ENCODE data around the gene COX8C.
A peak's percentile ranks its signal among the peaks of the same experiment; 100 is the strongest.

The COX8C gene, protein sequence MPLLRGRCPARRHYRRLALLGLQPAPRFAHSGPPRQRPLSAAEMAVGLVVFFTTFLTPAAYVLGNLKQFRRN

DNA sequence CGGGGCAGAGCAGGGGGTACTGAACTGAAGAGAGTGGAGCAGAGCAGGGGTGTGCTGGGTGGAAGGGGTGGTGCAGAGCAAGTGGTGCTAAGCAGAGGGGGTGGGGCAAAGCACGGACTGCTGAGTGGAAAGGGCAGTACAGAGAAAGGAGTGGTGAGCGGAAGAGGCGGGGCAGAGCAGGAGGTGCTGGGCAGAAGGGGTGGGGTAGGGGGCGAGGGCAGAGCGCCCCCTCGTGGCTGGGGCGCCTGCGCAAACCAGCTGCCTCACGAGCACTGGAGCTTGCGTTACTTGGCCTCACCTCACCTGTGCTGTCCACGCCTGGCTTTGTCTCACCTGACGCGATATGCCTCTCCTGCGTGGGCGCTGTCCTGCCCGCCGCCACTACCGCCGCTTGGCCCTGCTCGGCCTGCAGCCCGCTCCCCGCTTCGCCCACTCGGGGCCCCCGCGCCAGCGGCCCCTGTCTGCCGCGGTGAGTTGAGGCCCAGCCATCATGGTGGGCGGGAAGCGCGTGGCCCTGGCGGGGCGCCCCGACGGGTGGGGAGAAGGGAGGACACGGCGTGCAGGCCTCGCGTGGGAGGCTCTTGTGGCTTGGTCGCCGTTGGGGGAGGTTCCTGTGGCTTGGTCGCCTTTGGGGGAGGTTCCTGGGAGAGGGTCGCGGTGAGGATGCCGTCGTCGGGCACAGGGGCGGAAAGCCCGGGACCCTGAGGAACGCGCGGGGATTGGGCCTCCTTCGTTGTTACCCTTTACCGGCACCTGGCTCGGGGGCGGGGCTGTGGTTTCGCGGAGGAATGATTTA lies at the start of gene COX8C:
Gene COX8C, plus strand, starts transcription at position 257 of the 796 bp plus-strand sequence. Its CDS starts 87 bp downstream, at position 344.
- peak; percentile 35 for DNase-seq

DNA sequence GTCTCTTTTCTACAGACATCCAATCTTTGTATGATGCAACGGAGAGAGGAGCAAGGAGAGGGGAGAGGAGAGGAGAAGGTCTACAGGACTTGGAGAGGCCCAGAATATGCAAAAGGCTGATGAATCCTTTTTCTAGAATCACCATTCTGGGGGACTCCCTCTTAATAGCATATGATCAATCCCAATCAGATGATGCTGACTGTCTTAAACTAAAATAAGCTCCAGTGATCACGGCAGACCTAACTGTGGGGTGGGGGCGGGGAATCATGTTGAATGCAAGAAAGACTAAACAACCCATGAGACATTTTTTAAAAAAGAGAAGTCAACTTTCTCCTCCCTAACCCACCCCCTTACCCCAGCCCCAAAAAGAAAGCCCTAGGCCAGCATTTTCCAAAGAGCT lies 47.6 kb upstream of the COX8C start:
- DNase-seq, result no peak

GRCh38 chr14:93299866-93300265 lies 47.1 kb upstream of the COX8C start:
- no peak for DNase-seq

DNA sequence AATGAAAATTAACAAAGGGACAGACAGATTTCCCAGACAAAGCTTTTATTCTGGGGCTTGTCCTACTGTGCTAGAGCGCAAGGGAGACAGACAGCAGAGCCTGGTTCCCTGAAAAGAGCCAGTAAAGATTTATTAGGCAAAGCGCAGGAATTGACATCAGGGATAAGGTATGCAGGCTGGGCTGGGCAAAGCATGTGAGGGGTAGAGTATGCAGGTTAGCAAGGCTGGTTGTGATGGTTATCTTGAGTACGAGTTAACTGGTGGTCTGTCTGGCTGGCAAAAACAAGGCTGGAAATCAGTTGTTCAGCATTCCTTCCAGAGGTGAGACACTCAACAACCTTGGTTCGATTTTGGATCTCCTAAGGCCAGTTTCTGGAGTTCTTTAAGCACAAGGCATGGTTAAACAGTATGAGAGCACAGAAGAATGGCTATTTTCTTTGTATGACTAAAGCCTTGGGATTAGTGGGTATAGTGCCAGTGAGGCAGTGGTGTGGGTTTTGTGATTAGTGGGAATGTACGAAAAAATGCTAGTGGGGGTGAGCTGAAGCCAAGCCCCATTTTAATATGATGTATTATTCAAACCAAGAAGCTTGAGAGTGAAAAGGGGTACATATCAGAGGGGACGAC lies 45.0 kb upstream of the COX8C start:
- no peak for DNase-seq

DNA sequence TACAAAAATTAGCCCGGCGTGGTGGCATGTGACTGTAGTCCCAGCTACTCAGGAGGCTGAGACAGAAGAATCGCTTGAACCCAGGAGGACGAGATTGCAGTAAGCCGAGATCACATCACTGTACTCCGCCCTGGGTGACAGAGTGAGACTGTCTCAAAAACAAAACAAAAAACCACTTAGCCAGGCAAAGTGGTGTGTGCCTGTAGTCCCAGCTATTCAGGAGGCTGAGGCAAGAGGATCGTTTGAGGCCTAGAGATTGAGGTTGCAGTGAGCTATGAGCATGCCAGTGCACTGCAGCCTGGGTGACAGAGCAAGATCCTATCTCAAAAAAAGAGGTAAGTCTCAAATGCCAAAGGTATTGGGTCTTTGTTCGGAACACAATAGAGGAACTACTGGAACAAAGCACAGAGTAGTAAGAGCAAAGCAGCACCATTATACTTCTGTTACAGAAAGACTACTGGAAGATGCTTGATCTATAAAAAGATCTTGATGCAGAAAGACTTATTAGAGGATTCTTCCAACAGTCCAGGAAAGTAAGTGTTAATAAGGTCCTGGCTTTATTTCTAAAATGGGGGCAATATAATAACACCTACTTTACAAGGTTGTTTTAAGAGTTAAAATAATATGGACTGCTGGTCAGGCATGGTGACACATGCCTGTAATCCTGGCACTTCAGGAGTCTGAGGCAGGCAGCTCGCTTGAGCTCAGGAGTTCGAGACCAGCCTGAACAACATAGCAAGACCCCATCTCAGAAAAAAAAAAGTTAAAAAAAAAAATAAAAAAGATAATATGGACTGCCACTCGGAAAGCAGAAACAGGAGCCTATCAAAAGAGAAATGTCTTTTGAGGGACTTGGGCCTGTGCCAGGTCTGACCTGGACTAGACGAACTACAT lies 44.0 kb upstream of the COX8C start:
- no peak for DNase-seq

- DNase-seq, result no peak
Observed at GRCh38 chr14:93303659-93304058, 43.3 kb upstream of the COX8C start.

GRCh38 chr14:93304771-93305170 lies 42.2 kb upstream of the COX8C start:
- DNase-seq, result no peak

GRCh38 chr14:93305725-93306418 lies 41.1 kb upstream of the COX8C start:
- DNase-seq, result no peak

DNA sequence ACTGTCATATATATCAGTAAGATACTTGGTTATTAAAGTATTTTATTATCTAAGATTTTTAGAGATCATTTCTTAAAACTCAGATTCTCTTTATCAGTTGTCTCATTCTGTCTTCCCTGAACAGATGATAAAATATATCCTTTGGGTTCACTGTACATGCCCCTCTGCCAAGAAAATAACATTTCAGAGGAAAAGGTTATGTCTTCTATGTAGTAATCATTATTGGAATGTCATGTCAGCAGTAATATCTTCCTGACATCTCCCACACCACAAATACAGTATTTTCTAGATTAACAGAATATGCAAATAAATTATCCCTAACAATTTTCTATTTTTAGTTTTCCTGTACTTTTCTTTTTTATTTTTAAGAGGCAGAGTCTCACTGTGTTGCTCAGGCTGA lies 40.2 kb upstream of the COX8C start:
- no peak for DNase-seq

GRCh38 chr14:93308686-93309345 lies 38.2 kb upstream of the COX8C start:
- no peak for DNase-seq

DNA sequence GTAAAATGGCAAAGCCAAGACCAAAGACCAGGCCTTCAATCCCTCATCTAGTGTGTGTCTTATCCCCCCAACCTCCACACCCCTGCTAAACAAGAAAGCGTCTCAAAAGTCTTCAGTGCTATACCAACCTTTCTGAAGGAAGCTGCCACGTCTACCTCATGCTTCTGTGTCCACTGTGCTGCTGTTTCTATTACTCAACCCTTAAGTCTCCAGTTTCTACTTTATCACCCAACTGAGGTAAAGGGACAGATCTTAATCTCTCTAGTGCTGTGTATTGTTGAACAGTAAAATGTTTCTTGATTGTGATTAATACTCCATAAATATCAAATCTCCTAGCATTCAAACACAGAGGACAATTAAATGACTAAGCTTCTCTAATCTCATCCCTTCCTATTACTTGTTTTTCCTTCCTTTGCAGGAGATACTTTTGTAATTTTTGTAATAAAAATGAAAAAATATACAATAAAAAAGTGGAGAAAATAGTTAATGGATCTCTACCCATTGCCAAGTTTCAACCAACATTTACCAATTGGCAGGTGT lies 37.5 kb upstream of the COX8C start:
- no peak for DNase-seq

- DNase-seq, result no peak
Observed at GRCh38 chr14:93311082-93311481, 35.9 kb upstream of the COX8C start.

- DNase-seq, result no peak
Observed at GRCh38 chr14:93315575-93315974, 31.4 kb upstream of the COX8C start.

GRCh38 chr14:93316716-93317115 lies 30.3 kb upstream of the COX8C start:
- DNase-seq, result no peak

DNA sequence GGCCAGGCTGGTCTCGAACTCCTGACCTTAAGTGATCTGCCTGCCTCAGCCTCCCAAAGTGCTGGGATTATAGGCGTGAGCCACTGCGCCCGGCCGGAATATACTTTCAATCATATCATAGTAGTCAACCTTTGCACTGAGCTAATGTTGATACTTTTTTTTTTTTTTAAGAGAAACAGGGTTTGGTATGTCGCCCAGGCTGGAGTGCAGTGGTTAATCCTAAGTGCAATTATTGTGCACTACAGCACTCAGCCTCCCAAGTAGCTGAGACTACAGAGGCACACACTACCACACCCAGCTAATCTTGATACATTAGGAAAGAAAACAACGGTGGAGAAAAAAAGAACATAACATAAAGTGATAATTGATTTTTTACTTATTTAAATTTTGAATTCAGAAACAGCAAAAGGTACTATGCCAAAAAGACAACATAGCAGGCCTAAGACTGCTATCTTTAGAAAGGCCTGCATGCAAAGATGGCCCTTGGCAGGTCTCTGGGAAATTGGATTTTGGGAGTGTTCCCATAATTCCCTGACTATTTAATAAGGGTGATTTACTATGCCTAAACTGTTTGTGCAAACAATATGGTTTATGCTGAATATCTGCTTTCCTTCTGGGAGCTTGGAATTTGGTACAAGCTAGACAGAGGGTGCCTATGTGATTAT lies 29.6 kb upstream of the COX8C start:
- no peak for DNase-seq

DNA sequence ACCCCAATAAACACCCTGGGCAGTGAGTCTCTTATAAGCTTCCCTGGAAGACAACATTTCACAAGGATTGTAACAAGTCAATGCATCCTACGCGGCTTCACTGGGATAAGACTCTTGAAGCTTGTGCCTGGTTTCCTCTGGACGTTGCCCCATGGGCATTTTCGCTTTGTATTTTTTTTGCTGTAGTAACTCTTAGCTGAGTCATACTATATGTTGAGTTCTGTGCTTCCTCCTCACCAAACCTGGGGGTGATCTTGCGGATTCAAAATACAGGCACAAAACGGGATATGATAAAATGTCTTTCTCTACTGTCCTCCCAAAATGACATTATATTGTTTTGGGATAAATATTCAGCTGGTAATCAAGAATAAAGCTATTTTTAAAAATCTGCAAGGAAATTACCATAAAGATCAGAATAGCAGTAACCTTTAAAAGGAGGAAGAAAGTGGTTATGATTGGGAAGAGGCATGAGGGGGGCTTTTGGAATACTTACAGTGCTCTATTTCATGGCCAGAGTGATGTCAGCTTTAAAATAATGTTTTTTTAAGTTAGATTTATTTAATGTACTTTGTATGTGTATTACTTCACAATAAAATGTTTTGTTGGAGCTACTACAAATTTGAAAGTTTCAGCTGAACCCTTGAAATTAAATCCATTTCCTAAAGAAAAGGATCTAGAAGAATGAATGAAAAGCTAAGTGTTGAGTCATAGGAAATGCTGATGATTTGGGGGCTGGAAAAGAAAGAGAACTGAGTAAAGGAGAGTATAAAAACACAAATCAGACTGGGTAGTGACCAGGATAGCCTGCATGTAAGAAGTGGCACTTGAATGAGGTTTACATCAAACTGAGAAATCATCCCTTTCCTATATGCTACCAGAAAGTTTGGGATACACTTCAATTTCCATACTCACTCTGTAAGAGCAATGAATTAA lies 28.8 kb upstream of the COX8C start:
- DNase-seq, result no peak

GRCh38 chr14:93318927-93319326 lies 28.1 kb upstream of the COX8C start:
- no peak for DNase-seq

GRCh38 chr14:93319494-93319893 lies 27.5 kb upstream of the COX8C start:
- DNase-seq, result no peak

GRCh38 chr14:93319958-93320357 lies 27.0 kb upstream of the COX8C start:
- no peak for DNase-seq

DNA sequence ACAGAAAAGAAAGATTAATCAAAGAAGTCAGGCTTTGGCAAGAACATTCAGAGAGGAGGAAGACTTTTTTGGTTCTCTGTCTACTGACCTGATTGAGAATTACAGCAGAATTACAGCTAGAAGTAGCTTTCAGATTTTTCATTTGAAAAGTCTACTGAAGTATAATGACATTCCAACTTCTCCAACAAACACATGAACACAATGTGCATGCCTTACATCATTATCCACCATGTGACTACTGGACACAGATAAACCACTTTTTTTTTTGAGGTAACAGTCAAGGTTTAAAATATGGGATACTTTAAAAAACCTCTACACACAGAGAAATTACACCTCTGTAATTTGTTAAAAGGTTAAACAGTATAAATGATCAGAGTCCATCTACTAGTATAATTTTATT lies 26.5 kb upstream of the COX8C start:
- DNase-seq, result no peak
